NCI-H446 (cell line): Measurements from ENCODE around the gene ZG16.
A peak's percentile ranks its signal among the peaks of the same experiment; 100 is the strongest.

Source experiments
- DNase-seq, 2 experiments: peaks; one replicate each; lab custom pipeline; 2025; lab: John Stamatoyannopoulos, UW

Gene ZG16

GRCh38 chr16:29821643-29822115, 43.6 kb downstream of the ZG16 start:
- DNase-seq = no peak

GRCh38 chr16:29824589-29825144, 46.6 kb downstream of the ZG16 start:
- peak in 1 of 2 experiments; percentile 32 for DNase-seq

GRCh38 chr16:29825145-29826044, 47.3 kb downstream of the ZG16 start:
- peak; percentile 81 to 96 for DNase-seq

GRCh38 chr16:29826342-29826695, 48.3 kb downstream of the ZG16 start:
- no peak for DNase-seq

GRCh38 chr16:29830774-29831173, 52.7 kb downstream of the ZG16 start:
- no peak for DNase-seq

- DNase-seq = no peak
These were observed 53.4 kb downstream of the ZG16 start for GRCh38 chr16:29831490-29831889.
